CD4-positive, alpha-beta T cell treated with Interleukin-12 subunit alpha and Interleukin-12 subunit beta, for 1 hour (primary cell): ENCODE data around the gene CLRN3.
A peak's percentile ranks its signal among the peaks of the same experiment; 100 is the strongest.

Source experiments
- DNase-seq: peaks from one replicate; pipeline ENCODE4 v3.0.0-alpha.2; 2020

Gene CLRN3

DNA sequence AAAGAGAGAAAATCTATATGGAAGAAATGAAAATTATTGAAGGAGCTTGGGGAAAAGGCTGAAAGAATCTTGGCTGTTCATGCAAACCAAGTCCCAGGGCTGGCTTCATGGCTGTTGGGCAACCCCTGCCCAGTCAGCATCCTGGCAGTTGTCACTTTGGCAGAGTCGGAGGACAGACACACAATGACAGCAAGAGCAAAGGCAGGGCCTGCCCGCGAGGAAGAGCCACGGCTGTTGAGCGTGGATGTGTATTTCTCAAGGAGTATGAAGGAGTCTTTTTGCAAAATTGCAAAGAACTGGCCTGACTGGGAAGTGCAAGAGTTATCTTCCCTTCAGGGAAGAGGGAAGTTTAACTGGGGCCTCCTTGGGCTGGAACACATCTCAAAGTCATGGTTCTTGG lies 25.8 kb upstream of the CLRN3 start:
- no peak for DNase-seq

DNA sequence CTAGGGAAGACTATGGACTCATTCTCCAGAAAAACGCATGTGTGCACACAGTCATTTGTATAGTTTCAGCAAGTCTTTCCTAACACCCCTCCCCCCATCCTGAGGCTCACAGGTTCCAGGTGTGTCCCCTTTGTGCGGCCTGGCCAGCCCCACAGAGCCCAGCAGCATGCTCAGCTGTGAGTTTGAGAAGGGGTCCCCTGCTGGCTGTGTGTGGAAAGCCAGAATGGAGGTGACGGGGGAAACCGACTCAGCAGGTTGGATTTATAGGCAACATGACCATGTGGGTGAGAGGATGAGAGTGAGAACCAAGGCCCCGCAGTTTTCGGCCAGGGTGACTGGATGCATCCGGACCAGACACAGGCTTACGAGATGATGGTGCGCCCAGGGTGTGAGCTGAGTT lies 24.1 kb upstream of the CLRN3 start:
- DNase-seq = no peak

GRCh38 chr10:127915324-127915723 lies 22.6 kb upstream of the CLRN3 start:
- no peak for DNase-seq

GRCh38 chr10:127913368-127913759 lies 20.6 kb upstream of the CLRN3 start:
- no peak for DNase-seq

DNA sequence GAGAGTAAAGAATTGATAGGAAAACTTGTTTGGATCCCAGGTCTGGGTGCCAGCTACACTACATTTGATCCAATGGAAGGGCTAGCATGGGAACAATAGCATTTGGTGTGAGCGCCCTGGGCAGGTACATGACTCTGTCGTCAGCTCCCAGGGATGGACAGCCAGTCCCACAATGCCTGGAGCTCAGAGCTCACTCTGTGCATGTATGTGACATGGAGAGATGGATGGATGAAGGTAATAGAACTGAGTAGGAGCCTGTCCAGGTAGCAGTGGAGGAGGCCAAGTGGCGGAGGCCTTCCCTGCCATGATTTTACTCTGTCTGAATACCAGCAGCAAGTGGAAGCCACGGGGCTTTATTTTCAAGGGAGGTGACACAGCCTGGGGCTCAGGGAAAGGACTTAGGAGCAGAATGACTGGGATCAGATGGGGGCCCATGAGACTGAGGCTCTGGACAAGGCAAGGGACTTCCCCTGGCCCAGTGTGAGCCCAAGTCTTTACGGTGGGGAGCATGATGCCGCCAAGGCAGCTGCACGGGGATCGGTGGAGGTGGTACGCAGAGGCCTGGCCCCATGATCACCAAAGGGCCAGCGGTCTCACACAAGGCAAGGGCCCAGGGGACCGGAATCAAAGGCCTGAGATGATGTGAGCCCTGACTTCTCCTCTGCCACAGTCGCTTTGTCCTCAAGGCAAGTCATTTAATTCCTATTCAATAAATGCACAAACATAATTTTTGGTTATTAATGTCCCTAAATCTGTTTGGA lies 20.0 kb upstream of the CLRN3 start:
- DNase-seq = no peak

- no peak for DNase-seq
These were observed 19.1 kb upstream of the CLRN3 start for GRCh38 chr10:127911867-127912257.

- DNase-seq = no peak
These were observed 18.6 kb upstream of the CLRN3 start for GRCh38 chr10:127911218-127911866.

DNA sequence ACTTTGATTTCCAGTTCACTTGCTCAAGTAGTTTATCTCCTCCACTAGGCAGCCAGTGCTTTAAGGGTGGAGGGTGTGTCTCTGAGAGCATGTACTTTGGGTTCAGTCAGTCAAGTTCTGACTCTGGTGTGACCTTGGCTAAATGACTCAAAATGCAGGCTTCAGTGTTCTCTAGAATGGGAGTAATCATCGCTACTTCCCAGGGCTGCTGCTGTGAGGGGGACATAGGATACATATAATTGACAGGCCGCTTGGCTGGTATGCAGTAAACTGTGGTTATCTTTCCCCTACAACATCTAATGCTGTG lies 17.7 kb upstream of the CLRN3 start:
- no peak for DNase-seq

DNA sequence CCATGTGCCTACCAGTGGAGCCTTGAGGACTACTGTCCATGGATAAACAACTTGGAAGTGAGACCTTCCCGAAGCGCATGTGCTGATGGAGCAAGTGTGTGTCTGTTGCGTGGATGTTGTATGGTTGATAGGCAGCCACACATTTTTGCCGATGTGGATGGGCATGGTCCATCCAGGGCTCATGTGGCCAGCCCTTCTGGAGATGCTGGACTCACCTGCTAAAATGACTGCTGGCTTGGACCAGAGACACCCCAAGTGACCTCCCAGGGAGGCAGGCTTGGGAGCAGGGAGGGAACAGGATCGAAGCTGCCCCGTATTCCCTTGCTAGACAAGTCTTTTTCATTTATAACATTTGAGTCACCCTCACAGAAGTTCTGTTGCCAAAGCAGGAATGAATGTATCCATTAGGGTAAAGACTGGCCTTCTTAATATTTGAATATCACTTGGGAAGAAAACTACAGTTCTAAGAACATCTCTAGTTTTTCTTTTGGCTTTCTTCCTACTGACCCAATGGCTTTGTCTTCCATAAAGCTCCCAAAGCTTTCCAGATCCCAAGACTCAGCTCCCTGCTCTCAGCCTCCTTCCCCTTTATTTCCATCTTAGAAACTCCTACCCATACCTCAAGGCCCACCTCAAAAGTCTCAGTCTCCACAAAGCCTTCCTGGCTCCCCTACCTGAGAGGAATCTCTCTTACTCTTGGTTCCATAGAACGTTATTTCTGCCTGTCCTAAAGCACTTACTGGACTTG lies 17.1 kb upstream of the CLRN3 start:
- no peak for DNase-seq

DNA sequence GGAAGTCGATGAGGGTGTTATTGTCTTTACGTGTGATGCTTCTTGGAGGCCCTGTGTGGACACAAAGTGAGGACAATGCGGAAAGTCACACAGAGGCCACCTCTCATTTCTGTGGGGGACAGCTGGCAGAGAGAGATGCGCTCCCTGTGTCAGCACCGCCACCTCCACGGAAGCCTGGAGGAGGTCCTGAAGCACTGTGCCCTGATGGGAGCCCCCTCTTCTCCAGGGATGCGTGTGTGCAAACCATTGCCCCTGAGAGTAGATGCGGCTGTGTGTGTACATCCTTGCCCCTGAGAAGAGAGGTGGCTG lies 16.2 kb upstream of the CLRN3 start:
- DNase-seq = no peak

GRCh38 chr10:127908106-127908958 lies 15.6 kb upstream of the CLRN3 start:
- no peak for DNase-seq

GRCh38 chr10:127907411-127908105 lies 14.8 kb upstream of the CLRN3 start:
- DNase-seq = no peak

- DNase-seq = peak; percentile 63
These were observed 14.0 kb upstream of the CLRN3 start, which contains the start of gene PTPRE for GRCh38 chr10:127906548-127907377. Gene PTPRE, plus strand, starts transcription at chr10:127907103. Its CDS starts 133,779 bp downstream, at chr10:128040882.

- no peak for DNase-seq
These were observed 13.1 kb upstream of the CLRN3 start for GRCh38 chr10:127905848-127906261.

DNA sequence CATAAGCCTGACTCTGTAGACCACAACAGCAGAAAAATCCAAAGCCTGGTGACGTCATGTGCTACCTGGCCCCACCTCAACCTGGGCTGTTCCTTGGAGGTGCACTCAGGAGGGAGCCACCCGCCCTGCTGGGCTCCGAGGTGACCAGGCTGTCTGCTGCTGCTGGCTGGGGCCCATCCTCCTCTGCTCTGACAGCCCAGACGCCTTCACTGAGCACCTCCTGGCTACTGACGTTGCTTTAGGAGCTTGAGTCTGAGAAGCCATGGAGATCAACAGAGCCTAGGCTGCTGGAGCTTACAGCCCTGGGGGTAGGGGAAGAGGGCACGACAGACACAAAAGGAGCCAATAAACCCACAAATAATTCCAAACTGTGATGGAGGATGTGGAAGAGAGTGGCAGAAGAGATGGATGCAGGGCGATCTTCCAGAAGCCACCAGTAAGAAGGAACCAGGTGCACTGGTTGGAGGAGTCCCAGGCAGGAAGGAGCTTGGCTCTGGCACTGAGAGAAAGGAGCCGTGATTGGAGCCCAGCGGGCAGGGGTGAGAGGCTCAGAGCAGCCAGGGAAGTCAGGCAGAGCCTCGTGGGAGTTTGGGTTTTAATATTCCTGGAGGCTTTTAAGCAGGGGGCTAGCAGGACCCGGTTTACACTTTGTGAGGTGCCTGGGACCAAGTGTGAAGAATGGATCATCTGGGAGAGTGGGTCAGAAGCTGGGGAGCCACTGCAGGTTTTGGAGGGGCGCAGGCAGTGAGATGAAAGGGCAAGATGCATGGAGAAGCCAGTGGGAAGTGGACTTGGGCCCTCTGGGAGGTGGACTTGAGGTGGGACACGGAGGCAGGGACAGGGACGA lies 12.5 kb upstream of the CLRN3 start:
- no peak for DNase-seq

- DNase-seq = no peak
These were observed 11.7 kb upstream of the CLRN3 start for GRCh38 chr10:127904311-127905000.

DNA sequence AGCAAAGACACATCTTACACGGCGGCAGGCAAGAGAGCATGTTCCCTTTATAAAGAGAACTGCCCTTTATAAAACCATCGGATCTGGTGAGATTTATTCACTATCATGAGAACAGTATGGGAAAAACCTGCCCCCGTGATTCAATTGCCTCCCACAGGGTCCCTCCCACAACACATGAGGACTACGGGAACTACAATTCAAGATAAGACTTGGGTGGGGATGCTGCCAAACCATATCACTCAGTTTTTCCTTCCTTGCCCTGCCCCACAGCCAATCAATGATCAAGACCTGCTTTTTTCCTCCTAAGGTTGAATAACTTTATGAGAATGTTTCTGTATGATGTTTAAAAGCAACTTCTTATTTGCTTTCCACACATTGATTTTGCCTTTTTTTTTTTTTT lies 11.0 kb upstream of the CLRN3 start:
- DNase-seq = no peak

DNA sequence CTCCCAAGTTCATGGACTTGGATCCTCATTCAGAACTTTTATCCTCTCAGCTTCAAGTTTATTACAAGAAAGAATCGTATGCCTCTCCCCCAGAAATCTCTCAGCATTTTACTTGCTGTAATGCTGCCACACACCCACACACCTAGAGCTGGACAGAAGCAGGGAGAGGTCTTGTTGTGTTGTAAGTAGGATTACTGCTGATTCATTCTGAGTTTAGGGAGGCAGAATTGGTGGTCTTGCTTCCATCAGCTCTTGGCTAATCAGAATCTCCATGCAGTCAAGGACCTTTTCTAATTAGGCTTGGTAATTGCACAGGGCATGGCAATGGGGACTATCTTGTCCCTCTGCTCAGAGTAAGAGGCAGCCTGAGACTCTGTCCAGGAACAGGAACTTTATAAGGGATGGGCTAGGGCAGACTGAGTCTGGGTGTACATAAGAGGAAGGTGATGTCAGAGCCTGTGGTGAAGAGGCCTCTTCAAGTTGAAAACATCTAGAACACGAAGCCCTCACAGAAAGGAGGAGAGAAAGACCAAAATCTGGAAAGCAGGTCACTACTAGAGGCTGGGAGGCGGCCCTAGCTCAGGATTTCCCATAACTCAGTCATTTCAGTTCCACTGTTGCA lies 7.1 kb upstream of the CLRN3 start:
- DNase-seq = no peak

DNA sequence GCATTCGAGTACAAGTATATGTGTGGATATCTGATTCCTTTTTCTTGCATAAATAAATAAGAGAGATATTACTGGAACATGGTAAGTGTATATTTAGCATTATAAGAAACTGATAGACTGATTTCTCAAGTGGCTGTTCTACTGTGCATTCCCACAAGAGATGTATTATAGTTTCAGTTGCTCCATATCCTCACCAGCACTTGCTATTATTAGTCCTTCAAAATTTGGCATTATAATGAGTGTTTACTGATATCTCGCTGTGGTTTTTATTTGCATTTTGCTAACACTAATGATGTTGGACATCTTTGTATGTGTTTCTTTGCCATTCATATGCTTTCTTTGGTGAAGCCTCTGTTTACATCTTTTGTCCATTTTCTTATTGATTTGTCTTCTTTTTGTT lies 4.4 kb upstream of the CLRN3 start:
- no peak for DNase-seq

DNA sequence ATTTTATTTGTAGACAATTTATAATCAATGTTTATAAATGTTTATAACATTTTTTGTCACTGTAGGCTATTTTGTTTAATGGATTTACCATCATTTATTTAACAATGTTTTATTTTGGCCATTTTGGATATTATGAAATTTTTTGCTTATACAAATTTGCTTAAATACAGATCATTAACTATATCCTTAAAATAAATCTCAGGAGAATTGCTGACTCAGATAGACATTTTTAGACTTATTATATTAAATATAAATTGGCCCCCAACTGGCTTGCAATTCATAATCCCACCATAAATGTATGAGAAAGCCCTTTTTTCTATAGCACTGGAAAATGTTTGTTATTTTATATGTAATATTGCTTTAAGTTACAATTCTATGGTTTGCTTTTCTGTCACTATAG lies 3.8 kb upstream of the CLRN3 start:
- DNase-seq = no peak
